Heart left ventricle (tissue), 16 donors: Measurements from ENCODE around the gene TMEM14A. TPM values are rescaled to one million over a fixed set of nuclear protein-coding genes. Genes with fewer than 3 reads are reported as not detected.
"Not testable (repeated sequence)": the region's sequence is repeated elsewhere in the genome, so short reads cannot be mapped to it uniquely, and the experiment has no call there.

ENCODE experiments used
- ATAC-seq, 4 donors: fragments of 200-7000 bp; cut with Tn5 transposase; one replicate each; pipeline ENCODE4 v1.9.1; 2020 to 2022; ENCODE audit warnings: moderate library complexity in 4 of 4, mild to moderate bottlenecking in 3 of 4, moderate number of reproducible peaks in 1 of 4
- DNase-seq, 5 donors: peaks; one replicate each; pipeline ENCODE4 v3.0.0-alpha.2; 2020
- H3K27ac ChIP-seq, 12 donors: fragments of 200-600 bp; sonication (generic) in 4 of 12; one replicate each; pipeline versions ENCODE4 v1.5.0 to v1.8.0; 2016 to 2022; ENCODE audit warnings: mild to moderate bottlenecking in 2 of 12
- H3K27me3 ChIP-seq, 9 donors: fragments of 200-600 bp; sonication (generic) in 2 of 9; one replicate each; pipeline versions ENCODE4 v1.5.1 to v1.8.0; 2016 to 2022; ENCODE audit warnings: mild to moderate bottlenecking in 3 of 9
- H3K36me3 ChIP-seq, 9 donors: fragments of 200-600 bp; sonication (generic) in 2 of 9; one replicate each; pipeline versions ENCODE4 v1.5.0 to v1.8.0; 2018 to 2022; ENCODE audit warnings: mild to moderate bottlenecking in 2 of 9
- H3K4me1 ChIP-seq, 12 donors: fragments of 200-600 bp; sonication (generic) in 4 of 12; one replicate each; pipeline versions ENCODE4 v1.5.0 to v1.8.0; 2016 to 2022; ENCODE audit warnings: mild to moderate bottlenecking in 3 of 12
- H3K4me3 ChIP-seq, 12 donors: fragments of 200-600 bp; sonication (generic) in 4 of 12; one replicate each; pipeline versions ENCODE4 v1.5.0 to v1.8.0; 2017 to 2022; ENCODE audit warnings: mild to moderate bottlenecking in 9 of 12, moderate library complexity in 4 of 12
- H3K9me3 ChIP-seq, 12 donors: fragments of 200-600 bp; sonication (generic) in 4 of 12; one replicate each; pipeline versions ENCODE4 v1.5.0 to v1.8.0; 2016 to 2022; ENCODE audit warnings: mild to moderate bottlenecking in 1 of 12
- CTCF ChIP-seq, 12 donors: fragments of 200-600 bp; sonication (generic) in 4 of 12; IDR thresholded peaks; one replicate each; pipeline versions ENCODE4 v1.5.0 to v1.8.0; 2018 to 2022; ENCODE audit warnings: antibody characterized with exemption in 12 of 12, mild to moderate bottlenecking in 5 of 12
- POLR2A ChIP-seq, 2 donors: fragments of 450-650 bp; IDR thresholded peaks; one replicate each; pipeline ENCODE4 v1.6.1; 2017; ENCODE audit warnings: antibody characterized with exemption in 2 of 2, mild to moderate bottlenecking in 2 of 2, moderate library complexity in 2 of 2
- WGBS, 4 donors: extraction: QIAGEN DNeasy Blood & Tissue Kit in 2 of 4; methylation state at CpG; one replicate each; pipeline versions ENCODE4 v1.1.5 to v1.1.7; 2013 to 2018; 5-methylcytosine and 5-hydroxymethylcytosine counted together
- intact Hi-C, 10 donors: fragments of 100-400 bp; cut with DNase I; formaldehyde crosslinking; loops; one replicate each; pipeline versions ENCODE4 v1.11.1 to v1.14.2; 2022
- polyA plus RNA-seq, 2 donors: library from polyadenylated mRNA; stranded (reverse); fragments of 200-250 nt; gene quantifications; one replicate each; pipeline ENCODE4 v1.2.3, GENCODE V29; 2013
- total RNA-seq, 9 donors: library from RNA; depleted of rRNA in 2 of 9; stranded (reverse); fragments of >200 nt in 2 of 9; fragmentation: NEBNext Ultra II Directional in 3 of 9; extraction: Animal tissue kit (Norgen Biotek cat#: 25700) in 3 of 9; gene quantifications; one replicate each; pipeline versions ENCODE4 v1.1.0 to v1.2.4, GENCODE V29; 2016 to 2023
- donor health status: ischemic (EF 13 %, LVEDD 7.1; RV severe dilation, severe dysfunction).
- donor health status: healthy with polysubstance abuse.
- donor health status: DM: no; HTN: yes; CAD: no.
- donor health status: DM: no; HTN: no; CAD: no.
- donor health status: ischemic (EF 25% LVEDD 6.9; RV normal size, moderate dysfunction).
- donor health status: ischemic (EF 25% LVEDD 5.7; RV mildly dilated, moderate dysfunction).
- donor health status: healthy.
- donor health status: DM: yes; HTN: yes; CAD: no.
- donor health status: ischemic (EF 35%, LVEDD 5.7; RV mildly dilated, moderate dysfunction).
- donor health status: nonischemic (EF 11% LVEDD 7.7; RV severe dilation, severe dysfunction).
- donor health status: DM: yes; HTN: yes; CAD: no.
- donor health status: PGD.
- donor health status: ischemic (EF 29% LVEDD 5.4; RV normal size, mild dysfunction).
- donor health status: nonischemic (EF 23%, LVEDD 6.1; RV moderate dilation, normal function).

The TMEM14A gene
- total and polyA plus RNA-seq, 11 donors = 5.0 to 13.5 (median 8.0) TPM

- no peaks in the 10 kb centered on the region for H3K36me3 ChIP-seq
- peaks cover 0 to 8% (median 0%) of the 10 kb centered on the region in 12 donors for H3K9me3 ChIP-seq
- peaks cover 0 to 3% (median 0%) of the 10 kb centered on the region in 9 donors for H3K27me3 ChIP-seq
- intact Hi-C loops = no loop called here
- peaks cover 0 to 3% (median 0%) of the 10 kb centered on the region in 12 donors for H3K4me1 ChIP-seq
- H3K4me3 ChIP-seq = no peak overlapping the region
- TF ChIP-seq CTCF (IDR thresholded peaks at IDR 0.05) (no peak), POLR2A (IDR thresholded peaks at IDR 0.05) (no peak)
- 91 to 96% (median 94%) methylated on average over 3 of the region's 3 CpGs for WGBS, 4 donors
- no peak overlapping the region for H3K27ac ChIP-seq
- DNase-seq (no peak), ATAC-seq (no peak)
Observed at GRCh38 chr6:52706001-52706400, 35.1 kb downstream of the TMEM14A start.

DNA sequence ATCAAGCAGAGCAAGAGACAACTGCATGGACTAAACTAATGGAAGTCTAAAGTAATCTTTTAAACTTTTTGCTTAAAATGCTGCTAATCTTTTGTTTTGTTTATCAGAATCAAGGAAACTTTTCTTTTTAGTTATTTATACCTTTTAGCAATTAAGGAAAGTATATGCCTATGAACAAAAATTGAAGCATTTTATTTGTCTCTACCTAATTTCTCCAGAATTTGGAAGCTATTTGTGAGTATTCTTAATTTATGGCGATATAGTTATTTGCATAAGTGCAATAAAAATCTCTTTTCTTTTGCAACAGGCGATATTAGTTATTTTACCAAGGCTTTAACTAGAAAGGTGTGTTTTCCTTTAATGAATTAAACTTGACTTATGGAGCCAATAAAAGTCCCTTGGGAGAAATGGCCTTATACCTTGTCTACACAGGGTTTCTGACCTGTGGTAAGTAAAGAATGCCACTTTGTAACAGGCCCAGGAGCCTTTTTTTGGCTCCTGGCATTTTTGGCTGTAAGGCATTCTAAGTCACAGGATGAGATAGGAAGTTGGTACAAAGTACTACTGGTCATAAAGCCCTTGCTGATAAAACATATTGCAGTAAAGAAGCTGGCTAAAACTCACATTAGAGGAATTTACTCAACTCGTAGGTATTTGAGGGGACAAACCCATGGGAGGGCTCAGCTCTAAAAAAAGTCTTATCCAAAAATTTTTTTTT, 37.2 kb downstream of the TMEM14A start:
- no peaks in the 10 kb centered on the region for H3K36me3 ChIP-seq
- DNase-seq = no peak
- TF ChIP-seq CTCF (IDR thresholded peaks at IDR 0.05) (no peak), POLR2A (IDR thresholded peaks at IDR 0.05) (no peak)
- ATAC-seq = no peak
- no peak overlapping the region for H3K27ac ChIP-seq
- H3K9me3 ChIP-seq = peaks cover 0 to 8% (median 0%) of the 10 kb centered on the region in 12 donors
- H3K4me1 ChIP-seq = peaks cover 0 to 3% (median 0%) of the 10 kb centered on the region in 12 donors
- no peak overlapping the region for H3K4me3 ChIP-seq
- H3K27me3 ChIP-seq = no peaks in the 10 kb centered on the region
- intact Hi-C loops = no loop called here
- 64 to 66% (median 65%) methylated on average over 3 of the region's 3 CpGs for WGBS, 4 donors

DNA sequence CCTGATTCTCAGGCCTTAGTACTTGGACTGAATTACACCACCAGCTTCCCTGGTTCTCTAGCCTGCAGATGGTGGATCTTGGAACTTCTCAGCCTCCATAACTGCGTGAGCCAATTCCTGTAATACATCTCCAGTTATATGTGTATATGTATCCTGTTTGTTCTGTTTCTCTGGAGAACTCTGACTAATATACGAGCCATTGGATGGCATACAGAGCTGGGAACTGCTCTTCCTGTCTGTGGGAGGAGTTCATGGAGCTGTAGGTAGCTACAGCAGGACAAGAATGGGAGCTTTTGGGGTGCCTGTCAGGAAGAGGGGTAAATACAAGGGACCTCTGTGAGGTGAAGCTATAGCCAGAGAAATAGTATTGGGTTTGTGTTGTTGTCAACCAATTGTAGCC, 41.2 kb downstream of the TMEM14A start:
- ATAC-seq = no peak
- TF ChIP-seq CTCF (IDR thresholded peaks at IDR 0.05) (no peak), POLR2A (IDR thresholded peaks at IDR 0.05) (no peak)
- peaks cover 0 to 3% (median 0%) of the 10 kb centered on the region in 12 donors for H3K4me1 ChIP-seq
- no peak for DNase-seq
- intact Hi-C loops = no loop called here
- no peaks in the 10 kb centered on the region for H3K27me3 ChIP-seq
- H3K36me3 ChIP-seq = no peaks in the 10 kb centered on the region
- WGBS, 4 donors = 53 to 79% (median 71%) methylated on average over 2 of the region's 2 CpGs
- H3K27ac ChIP-seq = no peak overlapping the region
- peaks cover 0 to 8% (median 0%) of the 10 kb centered on the region in 12 donors for H3K9me3 ChIP-seq
- H3K4me3 ChIP-seq = no peak overlapping the region

DNA sequence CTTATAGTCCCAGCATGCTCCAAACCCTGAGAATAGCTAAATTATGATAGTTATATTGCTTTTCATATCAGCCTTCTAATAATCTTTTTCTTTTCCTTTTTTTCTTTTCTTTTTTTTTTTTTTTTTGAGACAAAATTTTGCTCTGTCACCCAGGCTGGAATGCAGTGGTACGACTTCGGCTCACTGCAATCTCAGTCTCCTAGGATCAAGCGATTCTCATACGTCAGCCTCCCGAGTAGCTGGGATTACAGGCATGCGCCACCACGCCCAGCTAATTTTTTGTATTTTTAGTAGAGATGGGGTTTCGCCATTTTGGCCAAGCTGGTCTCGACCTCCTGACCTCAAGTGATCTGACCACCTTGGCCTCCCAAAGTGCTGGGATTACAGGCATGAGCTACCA, 43.8 kb downstream of the TMEM14A start:
- H3K27ac ChIP-seq, H3K4me1 ChIP-seq, DNase-seq, H3K36me3 ChIP-seq, H3K9me3 ChIP-seq, intact Hi-C loops, ATAC-seq, H3K27me3 ChIP-seq, H3K4me3 ChIP-seq: not testable (repeated sequence)
- 85 to 92% (median 90%) methylated on average over 9 of the region's 9 CpGs for WGBS, 4 donors

GRCh38 chr6:52718550-52718949, 47.6 kb downstream of the TMEM14A start:
- Histone ChIP-seq H3K27me3 (no peaks in the 10 kb centered on the region), H3K9me3 (no peaks in the 10 kb centered on the region), H3K27ac (no peak overlapping the region), H3K36me3 (no peaks in the 10 kb centered on the region), H3K4me1 (no peaks in the 10 kb centered on the region), H3K4me3 (no peak overlapping the region)
- ATAC-seq = no peak
- intact Hi-C loops = no loop called here
- TF ChIP-seq CTCF (IDR thresholded peaks at IDR 0.05) = no peak
- no peak for DNase-seq
